ENCODE data around the gene GPR4. TPM values are rescaled to one million over a fixed set of nuclear protein-coding genes. Genes with fewer than 3 reads are reported as not detected.

The GPR4 gene
- total RNA-seq, 1 donor from 2014 or later, result not detected

- Mint-ChIP-seq H3K27ac (ENCODE audit: unreplicated experiment) (peak overlapping the region; percentile 96), H3K27me3 (ENCODE audit: low read depth) (peaks cover 20% of the 10 kb centered on the region), H3K4me1 (peaks cover 13% of the 10 kb centered on the region), H3K4me3 (peak overlapping the region; percentile 69), H3K36me3 (ENCODE audit: low read depth) (peaks cover 13% of the 10 kb centered on the region), H3K9me3 (no peaks in the 10 kb centered on the region)
- peak; percentile 86 for DNase-seq (ENCODE audit: low read depth, low spot score)
- peak; percentile 83 for TF ChIP-seq CTCF (conservative IDR thresholded peaks at IDR 0.05)
Measured at GRCh38 chr19:45607071-45608029, 5.3 kb upstream of the GPR4 start.

DNA sequence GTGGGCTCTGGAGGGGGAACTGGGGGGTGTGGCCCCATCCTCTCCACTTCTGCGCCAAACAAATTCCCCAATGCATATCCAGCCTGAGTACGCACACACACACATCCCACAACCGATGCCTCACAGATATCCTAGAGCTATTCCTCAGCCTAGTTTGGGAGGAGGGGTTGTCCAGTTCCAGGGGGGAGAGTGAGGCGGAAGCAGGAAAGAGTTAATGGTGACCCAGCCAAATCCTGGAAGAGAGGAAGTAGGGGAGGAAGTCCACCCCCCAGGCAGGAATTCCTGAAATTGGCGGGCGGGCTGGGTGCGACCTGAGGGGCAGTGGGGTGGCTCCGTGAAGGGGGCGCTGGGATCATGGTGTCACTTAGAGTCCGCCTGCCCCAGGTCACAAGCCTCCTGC lies 897 bp downstream of the GPR4 start:
- TF ChIP-seq CTCF (conservative IDR thresholded peaks at IDR 0.05), result no peak
- peaks cover 78% of the 10 kb centered on the region for H3K27me3 Mint-ChIP-seq (ENCODE audit: low read depth)
- no peaks in the 10 kb centered on the region for H3K36me3 Mint-ChIP-seq (ENCODE audit: low read depth)
- H3K27ac Mint-ChIP-seq (ENCODE audit: unreplicated experiment), result no peak overlapping the region
- peaks cover 32% of the 10 kb centered on the region for H3K4me1 Mint-ChIP-seq
- DNase-seq (ENCODE audit: low read depth, low spot score), result no peak
- H3K9me3 Mint-ChIP-seq, result no peaks in the 10 kb centered on the region
- no peak overlapping the region for H3K4me3 Mint-ChIP-seq

GRCh38 chr19:45600340-45600885 lies 1.6 kb downstream of the GPR4 start:
- Mint-ChIP-seq H3K9me3 (no peaks in the 10 kb centered on the region), H3K4me1 (peaks cover 32% of the 10 kb centered on the region)

DNA sequence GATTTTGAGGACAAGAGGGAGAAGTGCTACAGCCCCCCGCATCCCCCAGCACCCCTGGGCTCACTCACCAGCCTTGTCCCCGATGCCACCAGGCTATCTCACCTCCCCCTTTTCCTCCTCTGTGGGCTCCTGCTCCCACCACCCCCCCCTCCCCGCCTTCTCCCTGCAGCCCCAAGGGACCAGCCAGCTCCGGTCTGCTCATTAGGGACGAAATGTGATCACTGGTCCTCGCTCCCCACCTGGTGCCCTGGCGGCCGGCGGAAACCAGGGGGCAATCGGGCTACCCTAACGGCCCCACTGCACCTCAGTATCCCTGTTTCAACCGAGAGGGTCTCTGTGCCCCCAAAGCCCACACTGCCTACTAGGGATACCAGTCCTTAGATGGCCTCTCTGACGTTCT lies 2.7 kb downstream of the GPR4 start:
- Mint-ChIP-seq H3K4me3 (no peak overlapping the region), H3K36me3 (ENCODE audit: low read depth) (no peaks in the 10 kb centered on the region), H3K27me3 (ENCODE audit: low read depth) (peaks cover 93% of the 10 kb centered on the region), H3K9me3 (no peaks in the 10 kb centered on the region), H3K4me1 (peaks cover 32% of the 10 kb centered on the region), H3K27ac (ENCODE audit: unreplicated experiment) (no peak overlapping the region)
- DNase-seq (ENCODE audit: low read depth, low spot score), result no peak
- TF ChIP-seq CTCF (conservative IDR thresholded peaks at IDR 0.05), result no peak

More at GRCh38 chr19:45600340-45600885, 1.6 kb downstream of the GPR4 start:
- no peak overlapping the region for H3K27ac Mint-ChIP-seq (ENCODE audit: unreplicated experiment)
- peaks cover 83% of the 10 kb centered on the region for H3K27me3 Mint-ChIP-seq (ENCODE audit: low read depth)
- TF ChIP-seq CTCF (conservative IDR thresholded peaks at IDR 0.05), result no peak
- no peaks in the 10 kb centered on the region for H3K36me3 Mint-ChIP-seq (ENCODE audit: low read depth)
- no peak overlapping the region for H3K4me3 Mint-ChIP-seq
- DNase-seq (ENCODE audit: low read depth, low spot score), result no peak

- no peak overlapping the region for H3K27ac Mint-ChIP-seq (ENCODE audit: unreplicated experiment)
Measured at GRCh38 chr19:45598267-45599001, 3.6 kb downstream of the GPR4 start.

More at GRCh38 chr19:45598267-45599001, 3.6 kb downstream of the GPR4 start:
- DNase-seq (ENCODE audit: low read depth, low spot score), result no peak
- no peaks in the 10 kb centered on the region for H3K36me3 Mint-ChIP-seq (ENCODE audit: low read depth)
- H3K4me3 Mint-ChIP-seq, result no peak overlapping the region
- H3K9me3 Mint-ChIP-seq, result no peaks in the 10 kb centered on the region
- peaks cover 32% of the 10 kb centered on the region for H3K4me1 Mint-ChIP-seq
- H3K27me3 Mint-ChIP-seq (ENCODE audit: low read depth), result peaks cover 92% of the 10 kb centered on the region
- no peak for TF ChIP-seq CTCF (conservative IDR thresholded peaks at IDR 0.05)
